Psoas muscle (tissue), 8 donors: ENCODE measurements around the gene MICU1. TPM values are rescaled to one million over a fixed set of nuclear protein-coding genes. Genes with fewer than 3 reads are reported as not detected.
A peak's percentile ranks its signal among the peaks of the same experiment; 100 is the strongest.
"Not testable (repeated sequence)": the region's sequence is repeated elsewhere in the genome, so short reads cannot be mapped to it uniquely, and the experiment has no call there.

Source experiments
- ATAC-seq, 4 donors: fragments of 200-7000 bp; cut with Tn5 transposase; one replicate each; pipeline ENCODE4 v1.9.1; 2020; ENCODE audit warnings: moderate library complexity in 3 of 4, mild to moderate bottlenecking in 2 of 4
- DNase-seq, 2 donors: peaks; one replicate each; pipeline ENCODE4 v3.0.0-alpha.2; 2020
- H3K27ac ChIP-seq: fragments of 200-600 bp; one replicate; pipeline ENCODE4 v1.8.0; 2022
- H3K27me3 ChIP-seq, 3 donors: fragments of 200-600 bp in 1 of 3; one replicate each; pipeline versions ENCODE4 v1.6.1 to v1.8.0; 2013 to 2022; ENCODE audit warnings: low read length in 2 of 3, mild to moderate bottlenecking in 2 of 3, moderate library complexity in 1 of 3; ENCODE audit not compliant: insufficient read depth in 3 of 3
- H3K36me3 ChIP-seq, 2 donors: fragments of 200-600 bp in 1 of 2; one replicate each; pipeline versions ENCODE4 v1.6.1 to v1.8.0; 2013 to 2022; ENCODE audit warnings: low read depth in 1 of 2, mild to moderate bottlenecking in 1 of 2, moderate library complexity in 1 of 2; ENCODE audit not compliant: insufficient read depth in 1 of 2
- H3K4me1 ChIP-seq: fragments of 200-600 bp; one replicate; pipeline ENCODE4 v1.8.0; 2022
- H3K4me3 ChIP-seq: fragments of 200-600 bp; one replicate; pipeline ENCODE4 v1.8.0; 2022; ENCODE audit warnings: mild to moderate bottlenecking
- H3K9me3 ChIP-seq: fragments of 200-600 bp; one replicate; pipeline ENCODE4 v1.8.0; 2022
- CTCF ChIP-seq: fragments of 200-600 bp; IDR thresholded peaks from one replicate; pipeline ENCODE4 v1.8.0; 2022; ENCODE audit warnings: antibody characterized with exemption
- WGBS, 3 donors: extraction: QIAGEN DNeasy Blood & Tissue Kit; methylation state at CpG; one replicate each; pipeline versions ENCODE4 v1.1.6 to v1.1.7; 2013; 5-methylcytosine and 5-hydroxymethylcytosine counted together
- intact Hi-C, 2 donors: fragments of 100-400 bp; cut with DNase I; formaldehyde crosslinking; loops; one replicate each; pipeline versions ENCODE4 v1.11.0 to v1.14.2; 2022
- polyA plus RNA-seq, 3 donors: library from polyadenylated mRNA; stranded (reverse); fragments of 200-250 nt; gene quantifications; one replicate each; pipeline ENCODE4 v1.2.3, GENCODE V29; 2013
- total RNA-seq, 4 donors: library from RNA; stranded (reverse); fragmentation: NEBNext Ultra II Directional in 2 of 4; extraction: Animal tissue kit (Norgen Biotek cat#: 25700) in 2 of 4; gene quantifications; one replicate each; pipeline versions ENCODE4 v1.2.1 to v1.2.4, GENCODE V29; 2021 to 2023
- donor health status: healthy with polysubstance abuse.
- donor health status: DM: no; HTN: no; CAD: no; lungs with moderate emphysema.
- donor health status: Bipolar disorder and iron deficiency.
- donor health status: healthy.
- donor health status: DM: yes; HTN: yes; CAD: no.
- donor health status: DM: no; HTN: no; CAD: no.
- donor health status: DM: no; HTN: no; CAD: no.
- donor health status: DM: yes; HTN: yes; CAD: no.

The MICU1 gene
- total and polyA plus RNA-seq, 7 donors = 31.0 to 57.8 (median 37.3) TPM

- H3K27me3 ChIP-seq, H3K36me3 ChIP-seq, H3K9me3 ChIP-seq: not testable (repeated sequence)
- ATAC-seq (peak; percentile 58 to 68 (median 65)), DNase-seq (peak; percentile 78 to 91)
- intact Hi-C loops = loop anchor here in 1 of 2 donors (5.0 kb wide), 1 partner anchor 198 kb away; no protein-coding TSS in a partner anchor
- H3K27ac ChIP-seq = peak overlapping the region; percentile 82
- 26 to 43% (median 34%) methylated on average over 48 to 49 of the region's 49 CpGs for WGBS, 3 donors
- H3K4me3 ChIP-seq = peak overlapping the region; percentile 48
- H3K4me1 ChIP-seq = peaks cover 39% of the 10 kb centered on the region
These were observed 300.4 kb downstream of the MICU1 start for GRCh38 chr10:72325243-72326175.

- H3K27ac ChIP-seq = no peak overlapping the region
These were observed 302.1 kb downstream of the MICU1 start for GRCh38 chr10:72323771-72324191.

GRCh38 chr10:72323108-72323749 lies 302.6 kb downstream of the MICU1 start:
- TF ChIP-seq CTCF = no peak
- H3K36me3 ChIP-seq = no peaks in the 10 kb centered on the region
- 96 to 97% (median 96%) methylated on average over 9 to 10 of the region's 10 CpGs for WGBS, 3 donors
- H3K4me1 ChIP-seq = peaks cover 44% of the 10 kb centered on the region
- no peak overlapping the region for H3K27ac ChIP-seq
- H3K9me3 ChIP-seq = no peaks in the 10 kb centered on the region
- no peak for ATAC-seq
- intact Hi-C loops = loop anchor here in 1 of 2 donors (5.0 kb wide), 1 partner anchor 51 kb away; the partner anchor contains the start of gene DDIT4
- H3K4me3 ChIP-seq = no peak overlapping the region
- H3K27me3 ChIP-seq = no peaks in the 10 kb centered on the region
- no peak for DNase-seq

More at GRCh38 chr10:72323771-72324191, 302.1 kb downstream of the MICU1 start:
- Histone ChIP-seq H3K27me3 (no peaks in the 10 kb centered on the region), H3K4me3 (no peak overlapping the region), H3K4me1 (peaks cover 50% of the 10 kb centered on the region), H3K36me3 (no peaks in the 10 kb centered on the region), H3K9me3 (no peaks in the 10 kb centered on the region)
- WGBS, 3 donors = 78 to 84% (median 83%) methylated on average over 11 to 12 of the region's 12 CpGs
- DNase-seq (no peak), ATAC-seq (no peak)
- intact Hi-C loops = loop anchor here in 1 of 2 donors (5.0 kb wide), 1 partner anchor 51 kb away; the partner anchor contains the start of gene DDIT4
- no peak for TF ChIP-seq CTCF

- no peak overlapping the region for H3K4me3 ChIP-seq
- H3K27ac ChIP-seq = peak overlapping the region; percentile 16
- WGBS, 3 donors = 92 to 94% (median 92%) methylated on average over 16 of the region's 16 CpGs
- no peak for DNase-seq
- ATAC-seq = no peak
- TF ChIP-seq CTCF = no peak
- intact Hi-C loops = loop anchor here in 1 of 2 donors (5.0 kb wide), 1 partner anchor 50 kb away; the partner anchor contains the start of gene DDIT4
- no peaks in the 10 kb centered on the region for H3K9me3 ChIP-seq
- peaks cover 38% of the 10 kb centered on the region for H3K4me1 ChIP-seq
- H3K27me3 ChIP-seq = no peaks in the 10 kb centered on the region
- H3K36me3 ChIP-seq = no peaks in the 10 kb centered on the region
These were observed 303.4 kb downstream of the MICU1 start for GRCh38 chr10:72322280-72323058.
